Measurements from ENCODE around the gene TRIM28.

The TRIM28 gene

DNA sequence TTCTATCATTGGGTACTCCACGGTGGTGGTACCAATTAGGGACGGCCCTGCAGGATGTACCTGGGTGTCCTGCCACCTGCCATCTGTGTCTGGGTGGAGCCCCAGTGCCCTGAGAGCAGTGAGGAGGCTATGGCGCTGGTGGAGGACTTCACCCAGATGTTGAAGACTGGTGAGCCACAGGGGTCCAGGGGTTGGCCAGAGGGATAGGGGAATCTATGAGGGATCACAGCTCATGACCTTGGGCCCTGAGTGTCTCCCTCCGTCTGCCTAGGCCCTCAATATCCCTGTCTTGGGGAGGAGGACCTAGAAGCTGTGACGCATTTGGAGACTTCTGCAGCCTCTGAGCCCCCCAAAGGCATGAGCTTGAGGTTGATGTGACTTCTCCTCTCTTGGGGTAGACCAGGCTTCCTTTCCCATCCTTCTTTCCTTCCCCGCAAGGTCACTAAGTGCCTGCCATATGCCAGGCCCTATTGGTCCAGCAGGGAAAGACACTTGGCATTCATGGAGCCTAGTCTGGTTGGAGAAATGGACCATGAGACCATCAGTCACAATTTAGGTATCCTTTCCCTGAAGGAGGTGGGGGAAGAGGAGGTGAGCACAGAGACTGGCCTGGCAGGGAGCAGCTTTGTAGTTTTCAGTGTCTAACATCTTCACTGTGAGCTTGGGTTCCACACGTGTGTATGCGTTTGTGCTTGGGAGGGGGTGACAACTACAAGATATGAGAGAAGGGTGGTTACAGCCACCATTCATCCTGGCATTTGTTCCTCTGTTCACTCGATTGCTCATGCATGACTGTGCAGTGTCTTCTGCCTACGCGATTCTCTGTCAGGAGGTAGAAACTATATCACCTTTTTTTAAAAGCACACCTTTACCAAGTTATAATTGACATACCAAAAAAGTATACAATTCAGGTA, 34.4 kb downstream of the TRIM28 start:
- ChIA-PET POLR2A (no interaction called here), CTCF (interaction anchor here (1.5 to 5.5 kb wide), 3 partner anchors 28 to 65 kb away, joined by 3 to 40 read pairs (median 39); partner anchors contain the start of gene ZBTB45)
- TF ChIP-seq, protein P1, sequence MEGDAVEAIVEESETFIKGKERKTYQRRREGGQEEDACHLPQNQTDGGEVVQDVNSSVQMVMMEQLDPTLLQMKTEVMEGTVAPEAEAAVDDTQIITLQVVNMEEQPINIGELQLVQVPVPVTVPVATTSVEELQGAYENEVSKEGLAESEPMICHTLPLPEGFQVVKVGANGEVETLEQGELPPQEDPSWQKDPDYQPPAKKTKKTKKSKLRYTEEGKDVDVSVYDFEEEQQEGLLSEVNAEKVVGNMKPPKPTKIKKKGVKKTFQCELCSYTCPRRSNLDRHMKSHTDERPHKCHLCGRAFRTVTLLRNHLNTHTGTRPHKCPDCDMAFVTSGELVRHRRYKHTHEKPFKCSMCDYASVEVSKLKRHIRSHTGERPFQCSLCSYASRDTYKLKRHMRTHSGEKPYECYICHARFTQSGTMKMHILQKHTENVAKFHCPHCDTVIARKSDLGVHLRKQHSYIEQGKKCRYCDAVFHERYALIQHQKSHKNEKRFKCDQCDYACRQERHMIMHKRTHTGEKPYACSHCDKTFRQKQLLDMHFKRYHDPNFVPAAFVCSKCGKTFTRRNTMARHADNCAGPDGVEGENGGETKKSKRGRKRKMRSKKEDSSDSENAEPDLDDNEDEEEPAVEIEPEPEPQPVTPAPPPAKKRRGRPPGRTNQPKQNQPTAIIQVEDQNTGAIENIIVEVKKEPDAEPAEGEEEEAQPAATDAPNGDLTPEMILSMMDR (IDR thresholded peaks at IDR 0.05; ENCODE audit: control extremely low read depth, extremely low read depth, low read depth, missing control alignments) = no peak
- DNase-seq (ENCODE audit: extremely low spot score) = no peak

GRCh38 chr19:58579473-58580142, 35.7 kb downstream of the TRIM28 start:
- CTCF ChIA-PET = interaction anchor here (1.5 to 5.5 kb wide), 3 partner anchors 29 to 66 kb away, joined by 3 to 40 read pairs (median 39); partner anchors contain the start of gene ZBTB45
- POLR2A ChIA-PET = no interaction called here
- no peak for DNase-seq (ENCODE audit: extremely low spot score)
- TF ChIP-seq, protein P1 (IDR thresholded peaks at IDR 0.05; ENCODE audit: control extremely low read depth, extremely low read depth, low read depth, missing control alignments) = no peak

GRCh38 chr19:58581227-58582141, 37.6 kb downstream of the TRIM28 start:
- POLR2A ChIA-PET = interaction anchor here (1.3 kb wide), 1 partner anchor 61 kb away, joined by 3 read pairs; no protein-coding TSS in a partner anchor
- TF ChIP-seq, protein P1 (IDR thresholded peaks at IDR 0.05; ENCODE audit: control extremely low read depth, extremely low read depth, low read depth, missing control alignments) = peak; percentile 100
- DNase-seq (ENCODE audit: extremely low spot score) = peak; percentile 90
- CTCF ChIA-PET = interaction anchor here (0.6 to 4.5 kb wide), 14 partner anchors 13 to 173 kb away, joined by 3 to 60 read pairs (median 4); partner anchors contain the start of genes SLC27A5, TRIM28, ZBTB45 and ZNF584

- TF ChIP-seq, protein P1 (IDR thresholded peaks at IDR 0.05; ENCODE audit: control extremely low read depth, extremely low read depth, low read depth, missing control alignments) = no peak
- no peak for DNase-seq (ENCODE audit: extremely low spot score)
- POLR2A ChIA-PET = no interaction called here
- CTCF ChIA-PET = interaction anchor here (1.1 kb wide), 1 partner anchor 65 kb away, joined by 3 read pairs; no protein-coding TSS in a partner anchor
Measured at GRCh38 chr19:58582985-58583384, 39.1 kb downstream of the TRIM28 start.

DNA sequence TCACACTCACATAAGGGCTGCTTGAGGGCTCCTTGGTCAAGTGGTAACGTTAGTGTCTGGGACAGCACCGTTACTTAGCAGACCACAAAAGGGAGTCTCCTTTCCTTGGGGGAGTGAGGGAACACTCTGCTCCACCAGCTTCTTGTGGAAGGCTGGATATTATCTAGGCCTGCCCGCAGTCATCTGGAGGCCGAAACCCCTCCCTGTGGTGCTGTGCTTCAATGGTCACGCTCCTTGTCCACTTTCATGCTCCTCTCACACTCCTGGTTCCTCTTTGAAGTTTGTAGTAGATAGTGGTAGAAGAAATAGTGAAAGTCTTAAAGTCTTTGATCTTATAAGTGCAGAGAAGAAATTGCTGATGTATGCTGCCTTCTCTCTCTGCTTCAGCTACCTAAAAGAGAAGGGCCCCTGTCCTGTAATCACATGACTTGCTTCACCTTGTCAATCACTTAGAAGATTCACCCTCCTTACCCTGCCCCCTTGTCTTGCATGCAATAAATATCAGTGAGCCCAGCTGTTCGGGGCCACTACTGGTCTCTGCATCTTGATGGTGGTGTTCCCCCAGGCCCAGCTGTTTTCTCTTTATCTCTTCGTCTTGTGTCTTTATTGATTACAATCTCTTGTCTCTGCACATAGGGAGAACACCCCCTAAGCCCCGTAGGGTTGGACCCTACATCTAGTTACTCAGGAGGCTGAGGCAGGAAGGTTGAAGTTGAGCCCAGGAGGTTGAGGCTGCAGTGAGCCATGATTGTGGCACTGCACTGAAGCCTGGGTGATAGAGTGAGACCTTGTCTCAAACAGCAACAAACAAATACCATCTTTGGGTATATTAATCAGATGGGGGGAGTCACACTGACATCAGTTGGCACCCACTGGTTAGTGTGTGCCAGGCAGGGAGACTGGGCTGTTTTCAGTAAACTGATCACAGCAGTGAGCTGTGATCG, 40.9 kb downstream of the TRIM28 start:
- no peak for DNase-seq (ENCODE audit: extremely low spot score)
- ChIA-PET POLR2A (no interaction called here), CTCF (interaction anchor here (0.8 kb wide), 1 partner anchor 71 kb away, joined by 3 read pairs; no protein-coding TSS in a partner anchor)
- TF ChIP-seq, protein P1 (IDR thresholded peaks at IDR 0.05; ENCODE audit: control extremely low read depth, extremely low read depth, low read depth, missing control alignments) = no peak

All from GM10248 (cell line).